Transverse colon (tissue), 4 donors: ENCODE measurements around the gene BMP2K. TPM values are rescaled to one million over a fixed set of nuclear protein-coding genes. Genes with fewer than 3 reads are reported as not detected.

Experiments used
- DNase-seq: peaks from one replicate; pipeline ENCODE4 v3.0.0-alpha.2; 2019
- H3K27ac ChIP-seq, 4 donors: fragments of 200-600 bp; sonication (generic); 2 replicates each; pipeline ENCODE4 v1.5.1; 2016 to 2018; ENCODE audit warnings: inconsistent platforms in 4 of 4
- H3K27me3 ChIP-seq: fragments of 200-600 bp; sonication (generic); 2 replicates; pipeline ENCODE4 v1.5.1; 2017; ENCODE audit warnings: inconsistent platforms
- H3K36me3 ChIP-seq, 4 donors: fragments of 200-600 bp; sonication (generic); 2 replicates each; pipeline ENCODE4 v1.5.1; 2017 to 2019; ENCODE audit warnings: inconsistent platforms in 4 of 4
- H3K4me1 ChIP-seq, 4 donors: fragments of 200-600 bp; sonication (generic); 2 replicates each; pipeline ENCODE4 v1.5.1; 2017 to 2020; ENCODE audit warnings: inconsistent platforms in 4 of 4
- H3K4me3 ChIP-seq, 4 donors: fragments of 200-600 bp; sonication (generic); 1 replicate in 1 of 4; 2 replicates in 3 of 4; pipeline versions ENCODE4 v1.5.1 to v1.6.1; 2017 to 2019; ENCODE audit warnings: inconsistent platforms in 4 of 4
- H3K9me3 ChIP-seq, 2 donors: fragments of 200-600 bp; sonication (generic); 2 replicates each; pipeline ENCODE4 v1.5.1; 2017 to 2019; ENCODE audit warnings: inconsistent platforms in 2 of 2
- CTCF ChIP-seq, 5 experiments: fragments of 200-600 bp in 3 of 5; fragments of 450-650 bp in 2 of 5; sonication (generic) in 3 of 5; IDR thresholded peaks; 1 replicate in 2 of 5; 2 replicates in 3 of 5; pipeline ENCODE4 v1.5.1; 2016 to 2017; ENCODE audit warnings: antibody characterized with exemption in 5 of 5, inconsistent platforms in 3 of 5, mild to moderate bottlenecking in 2 of 5, moderate library complexity in 1 of 5
- EP300 ChIP-seq: sonication (generic); formaldehyde crosslinking; IDR thresholded peaks from one replicate; pipeline ENCODE4 v1.6.1; 2017; ENCODE audit warnings: antibody characterized with exemption, low read depth
- POLR2A ChIP-seq: fragments of 450-650 bp; IDR thresholded peaks from one replicate; pipeline ENCODE4 v1.6.1; 2016; ENCODE audit warnings: antibody characterized with exemption, mild to moderate bottlenecking, moderate library complexity
- POLR2AphosphoS5 ChIP-seq, 3 donors: sonication (generic); formaldehyde crosslinking; IDR thresholded peaks; one replicate each; pipeline ENCODE4 v1.6.1; 2016; ENCODE audit warnings: antibody characterized with exemption in 3 of 3
- WGBS, 2 donors: methylation state at CpG; one replicate each; pipeline ENCODE4 v1.1.5; 2018; ENCODE audit warnings: low coverage in 1 of 2; 5-methylcytosine and 5-hydroxymethylcytosine counted together
- in situ Hi-C, 4 donors: fragments of 200-750 bp; cut with MboI; loops; one replicate each; pipeline versions ENCODE4 v1.15.0 to v1.15.1; 2017; ENCODE audit warnings: low sequenced_read_pairs in 3 of 4, low pct_ligation_motif_present in 1 of 4, low pct_unique_long_range_greater_than_20kb in 1 of 4
- intact Hi-C: fragments of 100-400 bp; cut with DNase I; formaldehyde crosslinking; loops from one replicate; pipeline ENCODE4 v1.15.1; 2023; ENCODE audit warnings: low total_unique reads
- total RNA-seq, 4 donors: library from RNA; depleted of rRNA; stranded (reverse); fragments of >200 nt; gene quantifications; one replicate each; pipeline ENCODE4 v1.1.0, GENCODE V29; 2016

The BMP2K gene
- total RNA-seq, 4 donors from 2014 or later = 12.3 to 147 (median 71.2) TPM

DNA sequence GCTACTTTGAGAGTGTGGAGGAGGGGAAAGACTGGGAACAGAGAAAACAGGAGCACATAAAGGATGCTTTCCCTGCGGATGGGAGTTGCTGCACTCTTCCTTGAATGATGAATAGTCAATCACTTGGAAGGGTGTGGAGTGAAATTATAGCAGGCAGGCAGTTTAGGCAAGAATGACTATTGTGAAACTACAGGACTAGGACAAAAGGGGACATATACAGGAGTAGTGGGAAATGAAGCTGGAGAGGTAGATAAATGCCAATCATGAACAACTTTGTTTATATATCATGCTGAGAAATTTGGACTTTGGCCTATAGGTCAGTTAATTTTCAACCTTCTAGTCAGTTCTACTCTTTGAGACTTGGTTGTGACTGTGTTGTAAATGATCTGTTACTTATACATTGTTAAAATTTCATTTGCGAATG, 86.2 kb downstream of the BMP2K start:
- no peak for TF ChIP-seq POLR2A
- peak in 2 of 3 donors; percentile 19 to 42 for TF ChIP-seq POLR2AphosphoS5 (IDR thresholded peaks at IDR 0.05)
- peaks cover 0 to 34% (median 8%) of the 10 kb centered on the region in 4 donors for H3K4me1 ChIP-seq
- no peak overlapping the region for H3K4me3 ChIP-seq
- WGBS, 2 donors = 64 to 74% methylated on average over 2 of the region's 2 CpGs
- H3K9me3 ChIP-seq = no peaks in the 10 kb centered on the region
- DNase-seq = no peak
- intact Hi-C loops = loop anchor here (10.0 kb wide), 1 partner anchor 248 kb away; no protein-coding TSS in a partner anchor
- in situ Hi-C loops = loop anchor here in 3 of 4 donors (10.0 to 25.0 kb wide), 4 partner anchors 248 to 900 kb away; partner anchors contain the start of gene FRAS1 (in 1 of the 3)
- H3K36me3 ChIP-seq = peaks cover 0 to 16% (median 2%) of the 10 kb centered on the region in 4 donors
- no peaks in the 10 kb centered on the region for H3K27me3 ChIP-seq
- H3K27ac ChIP-seq = no peak overlapping the region

- TF ChIP-seq CTCF (IDR thresholded peaks at IDR 0.05) (no peak), POLR2A (no peak), POLR2AphosphoS5 (IDR thresholded peaks at IDR 0.05) (no peak), EP300 (no peak)
- no peaks in the 10 kb centered on the region for H3K27me3 ChIP-seq
- no peak for DNase-seq
- H3K36me3 ChIP-seq = peaks cover 0 to 25% (median 2%) of the 10 kb centered on the region in 4 donors
- H3K4me1 ChIP-seq = peaks cover 0 to 34% (median 8%) of the 10 kb centered on the region in 4 donors
- H3K4me3 ChIP-seq = no peak overlapping the region
- in situ Hi-C loops = loop anchor here in 3 of 4 donors (10.0 to 25.0 kb wide), 4 partner anchors 249 to 901 kb away; partner anchors contain the start of gene FRAS1 (in 1 of the 3)
- H3K27ac ChIP-seq = no peak overlapping the region
- WGBS, 2 donors = 74 to 76% methylated on average over 5 of the region's 5 CpGs
- intact Hi-C loops = loop anchor here (10.0 kb wide), 1 partner anchor 249 kb away; no protein-coding TSS in a partner anchor
- H3K9me3 ChIP-seq = no peaks in the 10 kb centered on the region
Measured at GRCh38 chr4:78863254-78863869, 87.2 kb downstream of the BMP2K start.

DNA sequence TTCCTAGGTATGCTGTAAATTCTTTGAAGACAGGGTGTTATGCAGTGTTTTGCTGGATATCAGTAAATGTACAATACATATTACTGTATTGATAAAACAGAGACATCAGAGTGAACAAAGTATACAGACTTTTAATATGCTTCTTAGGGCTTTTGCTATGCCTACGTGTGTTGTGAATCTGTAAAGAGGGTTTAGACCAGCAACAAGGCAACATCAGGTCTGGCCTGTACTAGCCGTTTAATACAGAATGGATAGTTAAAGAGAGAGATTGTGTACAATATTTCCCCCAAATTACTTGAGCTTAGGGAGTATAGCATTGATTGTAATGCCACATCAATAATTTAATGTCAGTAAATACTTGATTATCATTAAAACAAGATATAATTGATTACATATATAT, 87.8 kb downstream of the BMP2K start:
- intact Hi-C loops = loop anchor here (10.0 kb wide), 1 partner anchor 249 kb away; no protein-coding TSS in a partner anchor
- Histone ChIP-seq H3K4me1 (peaks cover 0 to 34% (median 8%) of the 10 kb centered on the region in 4 donors), H3K36me3 (peaks cover 0 to 25% (median 2%) of the 10 kb centered on the region in 4 donors), H3K9me3 (no peaks in the 10 kb centered on the region), H3K4me3 (no peak overlapping the region), H3K27ac (no peak overlapping the region), H3K27me3 (no peaks in the 10 kb centered on the region)
- 40 to 61% methylated on average over 1 to 2 of the region's 2 CpGs for WGBS, 2 donors
- no peak for TF ChIP-seq POLR2AphosphoS5 (IDR thresholded peaks at IDR 0.05)
- TF ChIP-seq EP300 = no peak
- no peak for TF ChIP-seq POLR2A
- TF ChIP-seq CTCF (IDR thresholded peaks at IDR 0.05) = no peak
- in situ Hi-C loops = loop anchor here in 3 of 4 donors (10.0 to 25.0 kb wide), 4 partner anchors 249 to 902 kb away; partner anchors contain the start of gene FRAS1 (in 1 of the 3)
- no peak for DNase-seq

DNA sequence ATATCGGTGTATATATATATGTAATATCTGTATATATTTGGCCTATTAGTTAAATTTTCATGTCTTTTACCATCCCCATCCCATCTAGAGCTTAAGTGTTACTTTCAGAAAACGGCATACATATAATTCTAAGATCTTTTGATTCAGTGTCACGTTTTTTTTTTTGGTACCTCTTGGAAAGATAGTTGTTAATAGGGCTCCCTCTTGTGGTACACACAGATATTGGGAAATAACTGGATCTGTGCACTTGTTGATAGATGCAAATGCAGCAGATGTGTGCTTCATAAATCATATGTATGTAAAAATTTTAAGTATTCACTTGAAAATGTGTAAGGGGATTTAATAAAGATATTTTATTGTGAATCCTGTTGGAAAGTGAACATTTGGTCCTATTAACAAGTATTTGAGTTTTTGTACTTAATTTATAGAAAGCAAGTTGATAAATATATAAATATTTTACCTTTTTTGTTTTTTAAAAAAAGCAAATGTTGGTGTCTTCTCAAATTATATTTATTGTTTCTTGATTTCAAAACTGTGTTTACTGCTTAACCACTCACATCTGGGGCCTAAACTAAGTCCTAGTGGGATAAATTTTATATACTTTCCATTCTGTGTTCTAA, 88.4 kb downstream of the BMP2K start:
- intact Hi-C loops = loop anchor here (10.0 kb wide), 1 partner anchor 250 kb away; no protein-coding TSS in a partner anchor
- no peak for DNase-seq

More for the DNA sequence above, 88.4 kb downstream of the BMP2K start:
- Histone ChIP-seq H3K4me3 (no peak overlapping the region), H3K27ac (peak overlapping the region in 1 of 4 donors; percentile 33), H3K36me3 (peaks cover 0 to 22% (median 2%) of the 10 kb centered on the region in 4 donors), H3K9me3 (no peaks in the 10 kb centered on the region), H3K4me1 (peaks cover 0 to 34% (median 8%) of the 10 kb centered on the region in 4 donors), H3K27me3 (no peaks in the 10 kb centered on the region)
- TF ChIP-seq CTCF (IDR thresholded peaks at IDR 0.05) = peak; percentile 74 to 81 (median 80)
- no peak for TF ChIP-seq POLR2A
- 30 to 32% methylated on average over 3 of the region's 3 CpGs for WGBS, 2 donors
- in situ Hi-C loops = loop anchor here in 3 of 4 donors (5.0 to 25.0 kb wide), 5 partner anchors 250 to 902 kb away; partner anchors contain the start of gene FRAS1 (in 1 of the 3)
